Colonic mucosa (tissue), 4 donors: ENCODE data around the gene ARMH1. TPM values are rescaled to one million over a fixed set of nuclear protein-coding genes. Genes with fewer than 3 reads are reported as not detected.
"Not testable (repeated sequence)": the region's sequence is repeated elsewhere in the genome, so short reads cannot be mapped to it uniquely, and the experiment has no call there.

Source experiments
- DNase-seq: peaks from one replicate; pipeline ENCODE4 v3.0.0-alpha.2; 2020
- H3K27ac ChIP-seq: fragments of 200-600 bp; one replicate; pipeline ENCODE4 v1.8.0; 2021
- H3K27me3 ChIP-seq: fragments of 200-600 bp; one replicate; pipeline ENCODE4 v1.8.0; 2021
- H3K36me3 ChIP-seq: fragments of 200-600 bp; one replicate; pipeline ENCODE4 v1.8.0; 2021
- H3K4me1 ChIP-seq: fragments of 200-600 bp; one replicate; pipeline ENCODE4 v1.8.0; 2021; ENCODE audit warnings: mild to moderate bottlenecking
- H3K4me3 ChIP-seq: fragments of 200-600 bp; one replicate; pipeline ENCODE4 v1.8.0; 2021
- H3K9ac ChIP-seq, 2 donors: one replicate each; pipeline ENCODE4 v1.7.0; 2013; ENCODE audit warnings: control low read depth in 2 of 2, low read depth in 2 of 2, low read length in 2 of 2
- H3K9me3 ChIP-seq: fragments of 200-600 bp; one replicate; pipeline ENCODE4 v1.8.0; 2021
- intact Hi-C: fragments of 100-400 bp; cut with DNase I; formaldehyde crosslinking; loops from one replicate; pipeline ENCODE4 v1.14.1; 2022
- total RNA-seq, 2 donors: library from RNA; stranded (reverse); fragmentation: NEBNext Ultra II Directional in 1 of 2; extraction: Animal tissue kit (Norgen Biotek cat#: 25700) in 1 of 2; gene quantifications; one replicate each; pipeline ENCODE4 v1.2.1, GENCODE V29; 2021
- TF ChIP-seq, protein P1 (sequence below): fragments of 200-600 bp; IDR thresholded peaks from one replicate; pipeline ENCODE4 v1.8.0; 2022; ENCODE audit warnings: antibody characterized with exemption, mild to moderate bottlenecking
- donor health status: healthy.
- donor health status: DM: no; HTN: no; CAD: no.
- donor health status: DM: no; HTN: no; CAD: no.

Gene ARMH1
- total RNA-seq, 2 donors from 2014 or later = 1.3 to 5.1 TPM

DNA sequence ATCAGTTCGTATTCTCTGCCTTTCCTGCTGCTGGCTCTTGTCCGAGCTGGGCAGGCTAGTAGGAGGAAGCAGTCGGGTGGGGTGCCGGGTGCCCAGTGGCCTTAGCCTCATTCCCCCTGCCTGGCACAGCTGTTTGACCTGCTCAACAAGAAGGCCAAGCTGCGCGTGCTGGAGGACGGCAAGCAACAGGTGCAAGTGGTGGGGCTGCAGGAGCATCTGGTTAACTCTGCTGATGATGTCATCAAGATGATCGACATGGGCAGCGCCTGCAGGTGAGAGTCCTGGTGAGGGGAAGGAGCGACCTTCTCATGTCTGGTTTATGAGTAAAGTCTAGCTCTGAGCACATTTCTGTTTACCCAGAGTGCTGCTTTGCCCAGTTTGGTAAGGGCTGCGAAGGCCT, 84.6 kb downstream of the ARMH1 start:
- no peak overlapping the region for H3K9ac ChIP-seq
- intact Hi-C loops = no loop called here
- H3K4me3 ChIP-seq = no peak overlapping the region
- no peaks in the 10 kb centered on the region for H3K9me3 ChIP-seq
- no peaks in the 10 kb centered on the region for H3K4me1 ChIP-seq
- no peaks in the 10 kb centered on the region for H3K27me3 ChIP-seq
- DNase-seq = no peak
- no peaks in the 10 kb centered on the region for H3K36me3 ChIP-seq
- TF ChIP-seq, protein P1, sequence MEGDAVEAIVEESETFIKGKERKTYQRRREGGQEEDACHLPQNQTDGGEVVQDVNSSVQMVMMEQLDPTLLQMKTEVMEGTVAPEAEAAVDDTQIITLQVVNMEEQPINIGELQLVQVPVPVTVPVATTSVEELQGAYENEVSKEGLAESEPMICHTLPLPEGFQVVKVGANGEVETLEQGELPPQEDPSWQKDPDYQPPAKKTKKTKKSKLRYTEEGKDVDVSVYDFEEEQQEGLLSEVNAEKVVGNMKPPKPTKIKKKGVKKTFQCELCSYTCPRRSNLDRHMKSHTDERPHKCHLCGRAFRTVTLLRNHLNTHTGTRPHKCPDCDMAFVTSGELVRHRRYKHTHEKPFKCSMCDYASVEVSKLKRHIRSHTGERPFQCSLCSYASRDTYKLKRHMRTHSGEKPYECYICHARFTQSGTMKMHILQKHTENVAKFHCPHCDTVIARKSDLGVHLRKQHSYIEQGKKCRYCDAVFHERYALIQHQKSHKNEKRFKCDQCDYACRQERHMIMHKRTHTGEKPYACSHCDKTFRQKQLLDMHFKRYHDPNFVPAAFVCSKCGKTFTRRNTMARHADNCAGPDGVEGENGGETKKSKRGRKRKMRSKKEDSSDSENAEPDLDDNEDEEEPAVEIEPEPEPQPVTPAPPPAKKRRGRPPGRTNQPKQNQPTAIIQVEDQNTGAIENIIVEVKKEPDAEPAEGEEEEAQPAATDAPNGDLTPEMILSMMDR = no peak
- no peak overlapping the region for H3K27ac ChIP-seq

- TF ChIP-seq, protein P1 = no peak
- no peaks in the 10 kb centered on the region for H3K9me3 ChIP-seq
- intact Hi-C loops = no loop called here
- no peaks in the 10 kb centered on the region for H3K36me3 ChIP-seq
- H3K4me3 ChIP-seq = no peak overlapping the region
- H3K27me3 ChIP-seq = no peaks in the 10 kb centered on the region
- H3K4me1 ChIP-seq = no peaks in the 10 kb centered on the region
- no peak overlapping the region for H3K27ac ChIP-seq
- DNase-seq = no peak
- H3K9ac ChIP-seq = no peak overlapping the region
Measured at GRCh38 chr1:44760876-44761275, 86.4 kb downstream of the ARMH1 start.

DNA sequence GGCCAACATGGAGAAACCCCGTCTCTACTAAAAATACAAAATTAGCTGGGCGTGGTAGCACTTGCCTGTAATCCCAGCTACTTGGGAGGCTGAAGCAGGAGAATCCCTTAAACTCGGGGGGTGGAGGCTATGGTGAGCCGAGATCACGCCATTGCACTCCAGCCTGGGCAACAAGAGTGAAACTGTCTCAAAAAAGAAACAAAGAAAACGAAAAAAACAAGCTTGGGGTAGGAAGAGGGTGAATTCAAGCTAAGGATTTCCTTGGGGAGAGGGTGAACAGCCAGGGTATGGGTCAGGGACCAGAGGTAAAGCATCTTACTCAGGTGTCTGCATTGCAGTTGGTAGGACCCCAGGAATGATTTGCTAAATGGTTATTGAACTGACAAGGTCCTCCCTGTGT, 91.9 kb downstream of the ARMH1 start:
- H3K27ac ChIP-seq, H3K36me3 ChIP-seq, H3K4me1 ChIP-seq, intact Hi-C loops, H3K9me3 ChIP-seq, H3K4me3 ChIP-seq, H3K27me3 ChIP-seq, H3K9ac ChIP-seq, DNase-seq: not testable (repeated sequence)

Other genes starting within 250 kb of the ARMH1 start
- 10 to 100 TPM; 26.4 to 29.6 TPM for gene TMEM53, start 233 bp upstream of the ARMH1 start, total RNA-seq
- gene RNU5D-1, start 56.5 kb downstream of the ARMH1 start, total RNA-seq = not detected
- gene KIF2C, start 65.1 kb downstream of the ARMH1 start, total RNA-seq = 10 to 100 TPM; 13.6 to 33.2 TPM
- gene RPS8, start 100.8 kb downstream of the ARMH1 start, total RNA-seq = 1,000 to 10,000 TPM; 1,574 to 1,589 TPM
- gene BEST4, start 113.5 kb downstream of the ARMH1 start, total RNA-seq = 10 to 100 TPM; 26.0 to 58.9 TPM
- 1 to 10 TPM; 7.7 to 8.8 TPM for gene PLK3, start 125.7 kb downstream of the ARMH1 start, total RNA-seq
- under 1 TPM; 0.35 to 0.56 TPM for gene DYNLT4, start 132.6 kb downstream of the ARMH1 start, total RNA-seq
- 1 to 10 TPM; 1.6 to 2.5 TPM for gene BTBD19, start 133.8 kb downstream of the ARMH1 start, total RNA-seq
- gene PTCH2, start 168.5 kb downstream of the ARMH1 start, total RNA-seq = under 1 TPM; 0.48 to 0.52 TPM